Mesenteric fat pad (tissue), 1 donor: ENCODE data around the gene KIF26A. TPM values are rescaled to one million over a fixed set of nuclear protein-coding genes. Genes with fewer than 3 reads are reported as not detected.
"Not testable (repeated sequence)": the region's sequence is repeated elsewhere in the genome, so short reads cannot be mapped to it uniquely, and the experiment has no call there.

Source experiments
- DNase-seq: peaks from one replicate; pipeline ENCODE4 v3.0.0-alpha.2; 2020; ENCODE audit warnings: low spot score
- total RNA-seq: library from RNA; stranded (reverse); fragmentation: NEBNext Ultra II Directional; extraction: Animal tissue kit (Norgen Biotek cat#: 25700); gene quantifications from one replicate; pipeline ENCODE4 v1.2.1, GENCODE V29; 2021
- donor health status: DM: yes; HTN: yes; CAD: no.

The KIF26A gene
- total RNA-seq, 1 donor from 2014 or later, result 3.2 TPM

DNA sequence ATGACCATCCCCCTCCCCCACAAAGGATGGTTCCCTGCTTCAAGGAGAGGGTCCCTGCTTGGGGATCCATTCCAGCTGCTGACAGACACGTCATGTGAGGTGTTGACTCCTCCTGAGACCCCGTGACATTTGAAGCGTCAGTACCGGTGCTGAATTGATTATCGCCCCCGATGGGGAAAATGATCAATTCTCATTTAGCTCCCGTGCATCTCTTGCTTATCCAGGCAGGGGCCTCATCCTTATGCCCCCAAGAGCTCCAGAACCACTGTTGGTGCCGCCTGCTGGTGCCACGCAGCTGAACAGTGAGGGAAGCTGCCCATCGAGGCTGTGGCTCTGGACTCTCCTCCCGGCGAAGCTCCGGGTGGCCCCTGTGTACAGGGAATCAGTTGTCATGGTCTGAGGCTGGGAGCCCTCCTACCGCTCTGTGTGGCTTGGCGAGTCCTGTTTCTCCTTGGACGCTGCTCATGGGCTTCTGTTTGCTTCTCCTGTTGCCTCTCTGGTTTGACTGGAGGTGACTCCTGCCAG is 4.6 kb downstream of the KIF26A start:
- peak; percentile 87 for DNase-seq

DNA sequence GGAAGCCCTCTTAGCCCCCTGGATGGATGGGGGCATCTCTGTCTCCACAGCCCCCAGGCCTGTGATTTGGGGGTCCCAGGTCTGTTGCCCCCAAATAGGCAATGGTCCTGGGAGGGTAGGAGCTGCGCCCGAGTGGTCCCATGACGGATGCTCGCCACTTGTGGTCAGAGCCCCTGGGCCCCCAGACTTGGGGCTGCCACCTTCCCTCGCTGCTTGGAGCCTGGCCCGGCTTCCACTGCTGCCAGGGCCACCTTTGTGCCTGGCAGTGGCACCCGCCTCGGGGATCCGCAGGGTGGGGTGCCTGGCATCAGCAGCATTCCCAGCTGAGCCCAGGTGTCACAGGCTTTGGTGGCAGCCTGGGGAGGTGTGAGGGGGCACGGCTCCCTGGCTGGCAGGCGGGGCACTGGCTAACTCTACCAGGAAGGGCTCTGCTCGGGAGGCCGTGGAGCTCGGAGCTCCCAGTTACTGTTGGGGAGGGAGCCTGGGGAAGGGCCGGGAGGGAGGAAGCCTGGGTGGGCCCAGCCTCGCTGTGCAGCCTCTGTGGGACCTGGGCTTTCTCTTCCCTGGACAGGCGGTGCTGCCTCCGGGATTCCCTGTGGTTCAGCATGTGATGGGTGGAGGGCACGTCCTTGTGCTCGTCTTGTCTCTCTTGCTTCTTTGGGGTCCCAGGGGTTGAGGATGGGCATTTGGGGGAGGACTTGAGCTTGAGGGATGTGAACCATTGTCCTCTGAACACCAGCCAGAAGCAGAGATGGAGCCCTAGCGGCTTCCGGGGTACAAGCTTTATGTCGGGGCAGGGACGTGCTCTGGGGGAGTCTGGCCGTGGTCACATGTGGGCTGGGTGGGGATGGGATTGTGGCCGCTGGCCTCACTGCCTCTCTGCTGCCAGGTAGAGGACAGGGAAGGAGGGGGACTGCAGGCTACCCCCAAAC is 5.4 kb downstream of the KIF26A start:
- peak; percentile 82 for DNase-seq

DNA sequence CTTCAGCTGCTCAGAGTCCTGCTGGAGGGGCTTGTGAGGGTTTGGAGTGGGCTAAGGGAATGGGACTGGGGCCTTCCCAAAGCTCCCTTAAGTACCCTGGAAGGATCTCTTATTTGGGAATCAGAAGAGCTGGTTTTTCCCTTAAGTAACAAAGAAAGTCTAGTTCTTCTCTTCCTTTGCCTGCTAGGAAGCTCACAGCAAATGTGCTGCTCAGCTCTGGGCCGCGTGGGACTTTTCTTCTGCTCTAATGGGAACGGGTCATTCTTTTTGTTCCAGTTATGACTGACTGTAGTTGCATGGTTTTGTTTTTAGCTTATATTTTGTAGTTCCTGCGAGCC is 6.0 kb downstream of the KIF26A start:
- peak; percentile 26 for DNase-seq

DNA sequence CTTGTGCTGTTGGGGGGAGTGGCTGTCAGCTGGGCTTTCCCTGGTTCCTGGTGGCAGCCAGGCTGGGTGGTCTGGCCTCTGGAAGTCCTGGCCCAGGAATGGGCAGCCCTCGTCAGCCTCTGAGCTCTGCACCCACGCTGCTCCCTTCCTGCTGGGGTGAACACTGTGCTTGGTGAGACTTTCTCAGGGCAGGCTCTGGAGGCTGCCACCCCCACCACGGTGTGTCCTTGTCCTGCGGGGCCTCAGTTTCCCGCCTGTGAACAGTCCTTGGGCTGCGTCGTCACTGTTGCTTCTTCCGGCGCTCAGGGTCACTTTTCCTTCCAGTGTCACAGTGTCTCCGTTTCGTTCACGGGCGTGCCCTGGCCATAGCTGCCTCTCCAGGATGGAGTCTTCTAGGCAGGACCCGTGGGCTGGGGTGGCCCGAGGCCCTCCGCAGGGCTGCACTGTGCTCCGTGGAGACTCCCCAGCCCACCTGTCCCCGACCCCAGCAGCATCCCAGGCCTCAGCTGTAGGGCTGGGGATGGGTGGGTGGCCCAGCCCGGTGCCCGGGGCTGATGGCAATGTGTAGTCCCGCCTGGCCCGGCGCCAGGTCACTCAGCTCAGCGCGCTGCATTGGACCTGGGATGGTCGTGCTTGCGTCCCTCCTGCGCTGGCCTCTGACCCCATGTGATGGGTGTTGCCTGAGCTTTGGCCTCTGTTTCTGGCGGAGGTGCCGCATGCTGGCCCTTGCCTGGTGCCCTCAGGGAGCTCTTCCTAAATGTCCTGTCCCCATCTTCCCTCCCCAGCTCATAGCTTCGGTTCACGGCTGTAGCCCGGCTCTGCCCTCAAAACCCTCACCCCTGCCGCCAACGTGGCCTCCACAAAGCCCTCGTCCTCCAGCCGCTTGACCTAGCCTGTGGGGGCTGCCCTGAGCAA is 6.8 kb downstream of the KIF26A start:
- DNase-seq, result peak; percentile 84

DNA sequence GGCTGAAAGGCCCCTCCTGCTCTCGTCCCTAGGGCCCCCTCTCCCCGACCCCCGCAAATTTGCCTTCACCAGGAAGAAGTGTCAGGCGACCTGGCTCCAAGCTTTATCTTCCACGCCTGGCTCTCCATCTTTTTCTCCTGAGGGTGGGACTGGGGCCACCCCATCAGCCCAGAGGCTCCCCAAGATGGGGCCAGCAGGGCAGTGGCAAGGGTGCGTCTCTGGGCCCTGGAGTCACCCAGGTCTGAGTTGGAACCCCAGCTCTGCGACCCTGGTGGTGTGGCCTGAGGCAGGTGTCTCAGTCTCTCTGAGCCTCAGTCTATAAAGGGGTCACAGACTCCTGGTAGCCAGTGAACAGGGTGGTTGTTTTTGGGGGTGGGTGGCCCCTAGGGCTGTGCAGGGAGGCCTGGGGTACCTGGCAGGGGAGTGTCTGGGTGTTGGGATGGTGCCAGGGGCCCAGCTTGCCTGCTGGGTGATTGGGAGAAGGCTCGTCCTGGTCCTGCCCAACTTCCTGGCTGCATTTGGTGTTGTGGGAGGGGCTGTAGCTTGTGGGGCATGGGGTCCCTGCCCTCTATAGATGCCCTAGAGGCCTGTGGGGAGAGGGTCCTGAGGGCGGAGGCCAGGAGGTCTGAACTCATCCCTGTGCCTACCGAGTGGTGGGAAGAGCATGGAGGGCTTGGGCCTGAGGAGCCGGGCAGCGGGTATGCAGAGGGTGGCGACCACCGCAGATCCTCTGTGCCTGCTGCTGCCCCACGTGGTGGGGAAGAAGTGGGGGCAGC is 7.6 kb downstream of the KIF26A start:
- peak; percentile 85 for DNase-seq

DNA sequence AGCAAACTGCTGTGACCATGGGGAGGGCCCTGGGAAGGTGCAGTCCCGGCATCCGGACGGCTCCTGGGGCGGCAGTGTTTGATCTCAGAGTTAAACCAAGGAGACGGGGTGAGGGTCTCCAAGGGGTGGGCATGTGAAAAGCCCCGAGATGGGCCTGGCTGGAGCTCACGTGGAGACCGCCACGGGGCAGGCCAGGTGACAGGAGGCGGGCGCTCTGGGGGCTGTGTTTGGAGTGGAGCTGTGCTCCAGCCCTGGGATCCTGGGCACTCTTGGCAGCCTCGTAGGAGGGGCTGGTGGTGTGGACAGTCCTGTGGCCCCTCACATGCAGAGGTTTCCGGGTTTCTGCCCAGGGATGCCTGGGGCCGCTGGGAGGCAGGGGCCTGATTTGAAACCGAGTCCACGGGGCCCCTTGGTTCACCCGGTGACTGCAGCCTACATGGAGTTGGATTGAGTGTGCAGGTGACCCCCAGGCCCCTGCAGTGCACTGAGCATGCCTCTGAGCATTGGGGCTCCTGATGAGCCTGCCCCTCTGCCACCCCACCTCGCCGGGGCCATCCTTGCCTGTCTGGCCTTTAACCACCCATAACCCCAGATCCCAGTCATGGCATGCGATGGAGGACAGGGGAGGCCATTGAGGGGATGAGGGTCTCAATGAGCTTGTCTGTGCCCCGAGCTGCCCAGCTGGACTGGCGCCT is 8.4 kb downstream of the KIF26A start:
- peak; percentile 84 for DNase-seq

DNA sequence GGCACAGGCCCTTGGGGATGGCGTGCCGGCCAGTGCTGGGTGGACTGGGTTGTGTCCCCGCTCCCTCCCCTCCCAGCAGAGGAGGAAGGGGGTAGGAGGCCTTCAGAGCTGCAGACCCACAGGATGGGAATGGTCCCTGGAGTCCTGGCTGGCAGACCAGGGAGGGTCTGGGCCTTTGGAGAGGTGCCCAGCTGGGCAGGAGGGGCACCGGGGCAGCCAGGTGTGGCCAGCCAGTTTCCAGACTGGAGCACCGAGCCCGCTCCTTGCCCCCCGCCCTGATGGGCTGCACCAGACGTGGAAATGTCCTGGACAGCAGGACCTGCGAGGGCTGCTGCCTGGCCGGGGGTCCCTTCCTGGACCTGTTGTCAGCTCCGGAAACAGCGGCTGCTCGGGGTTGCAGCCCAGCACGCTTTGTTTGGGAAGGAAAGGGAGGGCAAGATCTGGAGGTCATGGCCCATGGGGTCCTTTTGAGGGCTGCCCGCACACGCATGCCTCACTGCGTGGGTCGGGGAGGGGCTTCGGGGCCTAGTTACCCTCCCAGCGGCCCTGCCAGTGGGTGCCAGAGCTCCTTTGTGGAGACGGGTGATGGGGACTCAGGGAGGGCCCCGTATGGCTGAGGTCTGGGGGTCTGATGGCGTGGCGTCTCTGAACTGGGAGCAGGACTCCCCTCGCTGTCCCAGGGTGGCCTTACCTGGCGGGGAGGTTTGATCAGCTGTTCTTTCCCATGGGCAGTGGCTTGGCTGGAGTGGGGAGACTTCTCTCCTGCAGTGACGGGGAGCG is 9.1 kb downstream of the KIF26A start:
- no peak for DNase-seq

DNA sequence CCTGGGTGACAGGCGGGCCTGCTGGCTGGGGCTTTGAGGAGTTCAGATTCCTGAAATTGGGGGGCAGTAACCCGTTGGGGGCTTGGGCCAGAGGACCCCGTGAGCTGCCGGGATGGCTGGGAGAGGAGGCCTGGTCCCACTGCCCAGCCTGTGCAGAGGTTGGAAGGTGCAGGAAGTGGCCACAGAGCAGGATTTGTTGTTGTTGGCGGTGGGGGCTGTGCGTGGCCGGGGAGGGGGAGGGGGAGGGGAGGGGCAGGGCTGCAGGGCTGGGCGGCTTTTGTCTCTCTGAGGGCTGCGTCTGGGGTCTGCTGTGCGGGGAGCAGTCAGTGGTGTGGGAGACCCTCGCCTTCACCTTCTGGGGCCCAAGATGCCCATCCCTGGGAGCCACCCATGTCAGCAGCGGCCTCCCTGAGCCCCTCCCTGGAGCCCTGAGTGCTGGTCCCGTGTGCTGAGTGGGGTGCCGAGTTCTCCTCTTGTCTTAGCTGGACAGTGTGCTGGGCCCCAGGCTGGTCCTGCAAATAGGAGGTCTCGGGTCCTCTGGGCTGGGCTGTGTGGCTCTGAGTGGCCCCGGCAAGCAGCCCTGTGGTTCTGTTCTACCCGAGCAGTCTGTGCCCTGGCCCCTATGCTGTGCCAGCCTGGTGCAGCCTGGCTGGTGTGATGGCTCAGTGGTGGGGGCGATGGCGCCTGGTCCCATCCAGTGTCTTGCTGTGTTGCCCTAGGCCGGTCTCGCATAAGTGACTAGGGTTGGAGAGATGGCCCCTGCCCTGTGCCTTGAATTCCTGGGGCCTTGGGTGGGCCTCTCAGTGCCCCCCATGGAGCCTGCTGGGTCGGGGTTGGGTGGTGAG is 10.3 kb downstream of the KIF26A start:
- no peak for DNase-seq

DNA sequence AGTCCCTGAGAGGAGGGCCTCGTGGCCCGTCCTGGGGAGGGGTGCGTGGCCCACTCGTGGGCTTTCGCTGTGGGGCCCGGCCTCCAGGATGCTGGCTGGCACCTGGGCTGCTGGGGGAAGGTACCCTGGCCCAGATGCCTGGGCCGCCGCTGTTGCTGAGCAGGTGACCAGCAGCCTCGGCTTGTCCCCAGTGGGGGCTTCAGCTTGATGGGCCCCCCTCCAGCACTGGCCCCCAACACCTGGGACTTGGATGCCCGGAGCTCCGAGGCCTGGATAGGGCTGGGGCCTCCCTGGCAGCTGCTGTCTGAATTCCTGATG is 10.8 kb downstream of the KIF26A start:
- DNase-seq, result no peak

DNA sequence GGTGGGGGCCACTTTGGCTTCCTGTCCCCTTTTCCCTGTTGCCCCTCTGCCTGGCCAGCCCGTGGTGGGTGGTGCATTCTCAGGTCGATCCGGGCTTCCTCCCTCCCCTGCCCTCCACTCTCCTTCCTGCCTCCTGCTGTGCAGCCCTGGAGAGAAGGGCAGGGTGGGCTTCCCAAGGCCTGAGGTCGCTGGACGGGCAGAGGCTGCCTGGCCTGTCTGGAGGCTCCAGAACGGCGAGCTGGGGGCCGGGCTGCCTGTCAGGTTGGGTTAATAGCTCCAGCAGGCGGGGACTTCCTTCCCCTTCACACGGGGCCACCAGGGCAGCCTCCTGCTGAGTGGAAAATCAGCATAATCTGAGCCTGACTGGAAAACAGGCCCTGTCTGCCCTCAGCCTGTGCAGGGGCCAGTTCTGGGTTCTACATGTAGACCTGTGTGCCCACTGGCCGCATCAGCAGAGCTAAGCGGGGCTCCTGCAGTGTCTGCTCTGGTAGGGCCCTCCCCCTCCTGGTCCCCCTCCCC is 11.3 kb downstream of the KIF26A start:
- DNase-seq, result no peak

DNA sequence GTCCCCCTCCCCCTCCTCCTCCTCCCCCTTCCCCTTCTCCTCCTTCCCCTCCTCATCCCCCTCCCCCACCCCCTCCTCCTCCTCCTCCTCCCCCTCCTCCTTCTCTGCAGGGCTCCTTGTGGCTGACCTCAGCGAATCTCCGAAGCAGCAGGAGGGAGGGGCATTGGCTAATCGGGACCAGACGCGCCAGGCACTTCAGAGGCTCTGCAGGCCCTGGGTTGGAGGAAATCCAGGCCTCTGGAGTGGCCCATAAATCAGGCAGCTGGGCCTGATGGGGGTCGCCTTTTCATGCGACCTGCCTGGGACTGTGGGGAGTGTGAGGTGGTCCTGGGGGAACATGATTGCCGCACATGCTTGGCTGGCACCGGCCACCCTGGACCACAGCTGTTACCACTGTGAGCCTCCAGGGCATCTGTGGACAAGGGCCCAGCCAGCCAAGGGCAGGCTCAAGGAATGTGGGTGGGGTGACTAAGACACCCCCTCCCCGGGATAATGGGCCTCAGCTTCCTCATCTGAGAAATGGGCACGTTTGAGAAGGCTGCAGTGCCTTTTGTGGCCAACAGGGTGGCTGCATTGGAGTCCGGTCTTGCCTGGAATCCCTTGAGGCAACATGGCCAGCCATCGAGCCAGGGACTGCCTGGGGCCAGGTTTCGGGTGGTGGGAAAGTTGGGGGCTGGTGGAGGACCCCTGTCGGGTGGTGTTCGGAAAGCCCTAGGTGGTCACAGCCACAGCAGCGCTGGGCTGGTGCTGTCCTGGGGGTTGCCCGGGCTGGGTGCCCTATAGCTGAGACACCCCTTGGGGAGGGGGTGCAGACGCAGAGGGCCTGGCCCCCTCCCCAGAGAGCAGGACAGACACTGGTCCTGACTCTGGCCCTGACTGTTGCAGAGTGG is 12.0 kb downstream of the KIF26A start:
- DNase-seq, result no peak

DNA sequence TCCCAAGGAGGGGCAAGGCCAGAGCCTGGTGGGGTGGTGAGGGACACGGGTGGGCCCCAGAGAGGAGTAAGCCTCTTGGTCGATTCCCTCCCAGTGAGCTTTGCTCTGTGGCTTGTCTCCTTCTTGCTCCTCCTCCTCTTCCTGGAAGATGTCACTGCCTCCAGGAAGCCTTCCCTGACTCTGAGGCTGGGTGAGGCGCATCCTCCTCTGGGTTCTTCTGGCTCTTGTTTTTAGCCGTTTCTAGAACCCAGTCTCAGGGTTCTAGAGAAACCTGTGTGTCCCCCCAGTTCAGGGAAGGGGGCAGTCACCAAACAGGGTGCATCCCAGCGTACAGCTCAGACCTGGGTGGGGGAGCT is 12.6 kb downstream of the KIF26A start:
- DNase-seq, result no peak

DNA sequence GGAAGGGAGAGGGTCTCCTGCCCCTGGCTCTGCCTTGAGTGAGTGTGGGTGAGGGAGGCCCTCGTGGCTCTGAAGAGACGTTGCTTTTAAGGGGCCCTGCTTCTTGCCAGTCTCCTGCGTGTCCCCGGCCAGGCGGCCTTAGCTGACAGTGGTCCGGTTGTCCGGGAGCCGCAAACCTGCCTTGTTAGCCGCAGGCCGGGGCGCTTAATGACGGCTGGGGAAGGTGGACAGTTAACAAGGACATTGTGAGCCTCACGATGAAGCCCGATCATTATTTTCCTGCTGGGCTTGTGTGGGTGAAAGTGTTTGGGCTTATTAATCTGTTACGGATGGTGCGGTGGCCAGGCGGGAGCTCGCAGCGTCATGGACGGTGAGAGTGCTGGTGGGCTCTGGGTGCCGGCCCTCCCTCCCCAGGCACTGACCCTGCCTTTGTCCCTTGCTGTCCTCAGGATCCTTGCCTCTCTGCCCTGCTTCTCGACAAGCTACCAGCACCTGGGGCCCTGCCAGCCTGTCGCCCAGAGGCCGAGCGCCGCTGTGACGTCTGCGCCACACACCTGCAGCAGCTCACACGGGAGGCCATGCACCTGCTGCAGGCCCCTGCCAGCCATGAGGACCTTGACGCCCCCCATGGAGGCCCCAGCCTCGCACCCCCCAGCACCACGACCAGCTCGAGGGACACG is 13.3 kb downstream of the KIF26A start:
- no peak for DNase-seq

DNA sequence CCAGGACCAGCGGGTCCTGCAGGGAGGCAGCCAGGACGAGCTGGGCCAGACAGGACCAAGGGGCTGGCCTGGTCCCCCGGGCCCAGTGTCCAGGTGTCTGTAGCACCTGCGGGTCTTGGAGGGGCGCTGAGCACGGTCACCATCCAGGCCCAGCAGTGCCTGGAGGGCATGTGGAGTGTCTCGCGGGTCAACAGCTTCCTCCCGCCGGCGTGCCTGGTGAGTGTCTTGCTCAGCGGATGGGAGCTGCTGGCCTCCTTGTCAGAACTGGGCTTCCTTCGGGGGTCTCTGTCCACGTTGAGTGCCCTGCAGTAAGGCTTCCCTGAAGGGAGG is 13.8 kb downstream of the KIF26A start:
- no peak for DNase-seq

DNA sequence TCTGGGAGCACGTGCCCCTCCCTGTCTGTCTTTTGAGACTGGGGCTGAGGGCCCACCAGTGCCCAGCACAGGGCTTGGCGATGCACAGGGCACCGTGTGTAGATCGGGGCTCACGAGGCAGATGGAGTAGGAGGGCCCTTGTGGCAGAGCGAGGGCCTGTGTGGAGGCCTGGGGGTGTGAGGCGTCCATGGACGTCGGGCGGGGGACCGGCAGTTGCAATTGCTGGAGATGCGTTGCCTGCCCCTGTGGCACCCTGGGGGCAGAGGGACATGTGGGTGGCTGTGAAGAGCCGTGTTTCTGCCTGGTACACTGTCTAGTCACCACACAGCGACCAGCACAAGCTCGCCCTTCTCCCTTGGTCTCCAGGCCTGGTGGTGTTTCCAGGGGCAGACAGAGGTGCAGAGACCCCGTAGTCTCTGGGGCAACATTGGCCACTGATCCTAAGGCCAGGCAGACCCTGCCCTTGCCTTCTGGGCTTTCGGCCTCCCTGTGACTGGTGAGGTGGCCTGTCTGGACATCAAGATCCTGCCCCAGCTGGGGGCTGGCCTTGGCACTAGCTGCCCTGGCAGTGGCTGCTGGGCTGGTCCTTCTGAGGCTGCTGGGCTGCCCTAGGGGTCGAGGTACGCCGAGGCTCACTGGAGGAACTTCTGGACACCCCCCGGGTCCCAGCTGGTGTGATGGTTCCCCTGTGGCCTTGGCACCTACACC is 14.5 kb downstream of the KIF26A start:
- no peak for DNase-seq

DNA sequence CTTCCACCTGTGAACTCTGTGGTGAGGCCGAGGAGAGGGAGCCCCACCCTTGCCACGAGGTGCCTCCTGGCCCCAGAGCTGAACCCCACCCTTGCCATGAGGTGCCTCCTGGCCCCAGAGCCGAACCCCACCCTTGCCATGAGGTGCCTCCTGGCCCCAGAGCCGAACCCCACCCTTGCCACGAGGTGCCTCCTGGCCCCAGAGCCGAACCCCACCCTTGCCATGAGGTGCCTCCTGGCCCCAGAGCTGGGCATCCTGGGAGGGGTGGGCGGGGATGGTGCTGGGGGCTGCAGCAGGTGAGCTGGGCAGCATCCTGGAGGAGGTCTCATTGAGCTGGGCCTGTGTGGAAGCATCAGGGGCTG is 15.0 kb downstream of the KIF26A start:
- not testable (repeated sequence) for DNase-seq

DNA sequence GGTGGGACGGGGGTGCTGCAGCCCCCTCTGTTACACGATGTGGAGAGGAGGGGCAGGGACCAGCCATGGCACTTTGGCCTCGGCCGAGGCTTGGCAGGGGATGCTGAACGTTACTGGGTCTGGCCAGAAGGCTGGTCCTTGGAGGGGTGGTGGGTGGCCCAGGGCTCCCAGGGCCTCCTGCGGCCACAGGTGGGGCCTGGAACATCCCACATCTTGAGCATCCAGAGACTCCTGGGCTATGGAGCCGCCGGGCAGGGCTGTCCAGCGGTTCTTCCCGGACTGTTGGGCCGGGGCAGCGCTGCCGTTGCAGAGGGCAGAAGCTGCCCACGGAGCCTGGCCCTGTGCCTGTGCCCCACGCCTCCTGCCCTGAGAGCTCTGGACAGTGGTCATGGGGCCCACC is 15.9 kb downstream of the KIF26A start:
- no peak for DNase-seq
